ENCODE results near the gene BIN1.

BIN1 gene

GRCh38 chr2:127061375-127062273 lies 45.3 kb downstream of the BIN1 start:
- DNase-seq (ENCODE audit: low read depth in 4 of 4, low spot score in 1 of 4), result no peak

DNA sequence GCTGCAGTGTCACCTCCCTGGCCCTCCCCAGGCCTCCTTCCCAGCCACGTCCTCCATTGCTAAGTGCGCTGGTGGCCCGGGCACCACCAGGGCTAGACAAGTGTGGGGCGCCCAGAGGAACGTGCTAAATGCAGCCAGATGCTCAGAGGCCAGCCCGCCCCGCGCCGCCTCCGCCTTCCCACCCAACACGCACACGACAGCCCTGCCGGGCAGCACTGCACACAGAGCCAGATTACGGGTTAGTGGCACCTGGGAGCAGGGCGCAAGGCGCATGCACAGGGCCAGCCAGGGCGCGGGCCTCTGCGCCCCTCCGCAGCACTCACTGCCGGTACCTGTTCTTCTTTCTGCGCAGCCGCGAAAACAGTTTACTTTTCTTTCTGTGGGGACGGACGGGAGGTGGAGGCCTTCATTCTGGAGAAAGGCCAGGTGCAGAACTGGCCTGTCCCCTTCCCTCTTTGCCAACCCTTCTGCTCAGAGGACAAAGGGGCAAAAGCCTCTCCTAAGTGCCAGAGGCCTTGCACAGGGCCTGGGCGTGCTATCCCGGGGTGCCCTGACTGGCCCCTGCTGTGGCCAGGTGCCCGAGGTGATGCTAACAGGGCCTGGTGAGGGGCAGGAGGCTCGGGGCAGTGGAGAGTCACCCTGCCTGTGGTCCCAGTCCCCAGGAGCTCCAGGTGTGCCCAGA lies 46.5 kb downstream of the BIN1 start:
- no peak for DNase-seq (ENCODE audit: low read depth in 4 of 4, low spot score in 1 of 4)

GRCh38 chr2:127059559-127059958 lies 47.4 kb downstream of the BIN1 start:
- no peak for DNase-seq (ENCODE audit: low read depth in 4 of 4, low spot score in 1 of 4)

DNA sequence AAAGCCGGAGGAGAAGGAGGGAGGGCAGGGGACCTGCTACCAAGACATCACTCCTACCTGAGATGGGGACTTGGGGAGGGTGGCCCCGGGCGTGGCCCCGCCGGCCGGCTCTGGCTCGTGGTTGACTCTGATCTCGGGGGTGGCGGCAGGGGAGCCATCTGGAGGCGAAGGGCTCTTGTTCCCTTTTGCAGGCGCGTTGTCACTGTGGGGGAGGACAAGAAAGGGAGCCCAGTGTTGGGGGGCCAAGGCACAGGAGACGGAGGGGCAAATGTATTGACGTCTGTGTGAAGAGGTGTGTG lies 48.1 kb downstream of the BIN1 start:
- DNase-seq (ENCODE audit: low read depth in 4 of 4, low spot score in 1 of 4), result no peak

DNA sequence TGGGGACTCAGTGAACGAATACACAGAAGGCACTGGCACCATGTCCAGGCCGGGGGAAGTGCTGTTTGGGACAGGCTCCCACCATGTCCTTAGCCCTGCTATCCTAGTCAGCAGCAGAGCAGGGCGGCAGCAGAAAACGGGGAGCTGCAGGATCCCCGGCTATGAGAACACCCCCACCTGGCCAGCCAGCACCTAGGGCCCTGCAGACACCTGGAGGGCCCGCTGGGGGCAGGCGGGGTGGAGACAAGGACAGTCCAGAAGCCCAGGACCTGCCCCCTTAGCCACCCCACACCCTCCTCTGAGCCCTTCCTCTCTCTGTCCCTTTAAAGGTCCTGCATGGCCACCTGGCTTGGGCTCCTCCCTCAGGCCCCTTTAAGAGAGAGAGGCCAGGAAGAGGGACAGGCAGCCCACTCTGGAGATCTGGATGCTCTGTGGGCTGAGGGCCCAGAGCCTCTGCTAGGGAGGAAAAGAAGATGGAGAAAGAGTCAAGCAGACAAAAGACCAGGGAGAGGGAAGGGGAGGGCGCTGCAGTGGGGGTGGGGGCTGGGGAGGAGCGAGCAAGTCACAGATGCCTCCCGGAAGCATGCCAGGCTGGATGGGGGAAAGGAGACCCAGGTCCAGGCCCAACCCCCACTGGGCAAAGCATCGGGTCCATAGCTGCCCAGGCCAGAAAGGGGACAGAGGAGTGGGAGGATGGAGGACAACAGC lies 48.6 kb downstream of the BIN1 start:
- no peak for DNase-seq (ENCODE audit: low read depth in 4 of 4, low spot score in 1 of 4)

DNA sequence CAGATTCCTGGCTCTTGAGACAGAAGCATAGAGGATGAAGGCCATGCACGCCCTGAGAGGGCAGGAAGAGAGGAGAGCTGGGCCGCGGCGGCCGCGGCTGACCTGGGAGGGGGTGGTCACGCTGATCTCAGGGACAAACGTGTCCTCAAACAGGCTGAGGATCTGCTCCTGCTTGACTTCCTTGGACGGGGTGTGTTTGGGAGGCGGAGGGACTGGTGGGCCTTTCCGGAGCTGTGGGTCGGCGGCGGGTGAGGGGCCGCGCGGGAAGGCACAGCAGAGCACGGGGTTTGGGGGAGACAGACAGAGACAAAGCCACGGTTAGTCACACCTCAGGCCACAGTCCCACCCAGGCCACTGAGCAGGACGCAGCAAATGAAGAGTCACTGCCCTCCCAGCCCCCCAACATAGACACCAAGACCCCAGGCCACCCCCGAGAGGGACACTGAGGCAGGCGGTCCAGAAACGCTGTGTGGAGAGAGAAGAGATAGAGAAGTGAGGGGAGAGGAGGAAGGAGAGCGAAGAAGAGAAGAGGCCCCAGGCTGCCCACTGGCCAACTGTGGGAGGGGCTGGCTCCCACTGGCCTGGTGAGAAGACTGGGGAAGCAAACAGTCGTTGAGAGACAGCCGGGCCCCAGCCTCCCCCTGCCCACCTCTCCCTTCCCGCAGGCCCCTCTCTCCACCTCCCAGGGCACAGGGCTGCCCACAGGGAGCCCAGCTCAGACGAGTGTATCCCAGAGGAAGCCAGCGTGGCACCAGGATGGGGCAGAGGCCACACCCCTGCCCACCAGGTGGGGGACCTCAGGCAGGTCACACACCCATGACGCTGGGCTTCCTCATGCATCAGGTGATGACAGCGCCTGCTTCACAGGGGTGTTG lies 49.3 kb downstream of the BIN1 start:
- DNase-seq (ENCODE audit: low read depth in 4 of 4, low spot score in 1 of 4), result no peak

DNA sequence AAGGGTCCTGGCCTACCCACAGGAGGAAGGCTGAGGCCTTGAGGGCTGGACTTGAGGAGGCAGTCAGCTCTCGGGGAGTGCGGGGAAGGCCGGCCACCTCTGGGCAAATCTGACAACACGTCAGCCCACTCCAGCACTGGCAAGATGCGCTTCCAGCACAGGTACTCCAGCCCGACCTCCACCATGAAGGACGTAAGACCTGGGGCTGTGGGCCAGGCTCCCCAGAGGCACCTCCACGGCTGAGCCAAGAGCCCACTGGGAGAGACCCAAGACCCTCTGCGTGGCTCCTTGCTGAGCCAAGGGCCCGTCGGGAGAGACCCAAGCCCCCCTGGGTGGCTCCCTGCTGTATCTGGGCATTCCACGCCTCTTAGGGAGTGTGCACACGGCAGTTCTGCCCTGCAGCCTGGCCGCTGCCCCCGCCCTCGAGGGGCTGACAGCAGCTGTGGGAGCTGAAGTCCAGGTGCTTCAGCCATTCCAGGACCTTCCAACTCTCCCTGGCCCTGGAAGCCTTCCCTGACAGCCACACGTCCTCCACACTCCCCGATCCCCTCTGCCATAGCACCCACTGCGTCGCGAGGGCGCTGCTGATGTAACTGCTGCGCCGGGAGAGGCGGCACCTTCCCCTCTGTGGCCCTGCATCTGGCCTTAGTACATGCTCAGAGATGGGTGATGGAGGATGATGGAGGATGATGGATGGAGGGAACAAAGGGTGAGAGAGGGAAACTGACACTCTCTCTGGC lies 50.2 kb downstream of the BIN1 start:
- DNase-seq (ENCODE audit: low read depth in 4 of 4, low spot score in 1 of 4), result no peak

DNA sequence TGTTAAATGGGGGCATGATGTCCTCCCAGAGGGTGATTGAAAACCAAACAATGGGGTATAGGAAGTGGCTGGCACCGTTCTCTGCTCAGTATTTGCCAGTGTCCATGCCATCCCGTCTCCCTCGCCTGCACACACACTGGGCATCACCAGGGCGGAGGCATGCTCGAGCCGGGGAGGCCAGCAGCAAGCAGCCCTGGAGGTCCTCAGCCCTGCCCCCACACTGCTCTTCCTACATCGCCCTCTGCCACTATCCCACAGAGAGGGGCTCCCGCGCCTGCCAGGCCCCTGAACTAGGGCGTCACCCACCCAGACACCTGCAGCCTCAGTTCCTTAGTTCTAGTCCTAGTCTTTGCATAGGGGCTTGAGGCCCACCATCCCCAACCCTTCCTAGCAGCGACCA lies 50.9 kb downstream of the BIN1 start:
- no peak for DNase-seq (ENCODE audit: low read depth in 4 of 4, low spot score in 1 of 4)

GRCh38 chr2:127055786-127056076 lies 51.2 kb downstream of the BIN1 start:
- no peak for DNase-seq (ENCODE audit: low read depth in 4 of 4, low spot score in 1 of 4)

GRCh38 chr2:127054996-127055785 lies 51.8 kb downstream of the BIN1 start:
- DNase-seq (ENCODE audit: low read depth in 4 of 4, low spot score in 1 of 4), result no peak

- DNase-seq (ENCODE audit: low read depth in 4 of 4, low spot score in 1 of 4), result no peak
Observed at GRCh38 chr2:127054604-127054930, 52.4 kb downstream of the BIN1 start.

GRCh38 chr2:127053731-127054603 lies 53.0 kb downstream of the BIN1 start:
- no peak for DNase-seq (ENCODE audit: low read depth in 4 of 4, low spot score in 1 of 4)

DNA sequence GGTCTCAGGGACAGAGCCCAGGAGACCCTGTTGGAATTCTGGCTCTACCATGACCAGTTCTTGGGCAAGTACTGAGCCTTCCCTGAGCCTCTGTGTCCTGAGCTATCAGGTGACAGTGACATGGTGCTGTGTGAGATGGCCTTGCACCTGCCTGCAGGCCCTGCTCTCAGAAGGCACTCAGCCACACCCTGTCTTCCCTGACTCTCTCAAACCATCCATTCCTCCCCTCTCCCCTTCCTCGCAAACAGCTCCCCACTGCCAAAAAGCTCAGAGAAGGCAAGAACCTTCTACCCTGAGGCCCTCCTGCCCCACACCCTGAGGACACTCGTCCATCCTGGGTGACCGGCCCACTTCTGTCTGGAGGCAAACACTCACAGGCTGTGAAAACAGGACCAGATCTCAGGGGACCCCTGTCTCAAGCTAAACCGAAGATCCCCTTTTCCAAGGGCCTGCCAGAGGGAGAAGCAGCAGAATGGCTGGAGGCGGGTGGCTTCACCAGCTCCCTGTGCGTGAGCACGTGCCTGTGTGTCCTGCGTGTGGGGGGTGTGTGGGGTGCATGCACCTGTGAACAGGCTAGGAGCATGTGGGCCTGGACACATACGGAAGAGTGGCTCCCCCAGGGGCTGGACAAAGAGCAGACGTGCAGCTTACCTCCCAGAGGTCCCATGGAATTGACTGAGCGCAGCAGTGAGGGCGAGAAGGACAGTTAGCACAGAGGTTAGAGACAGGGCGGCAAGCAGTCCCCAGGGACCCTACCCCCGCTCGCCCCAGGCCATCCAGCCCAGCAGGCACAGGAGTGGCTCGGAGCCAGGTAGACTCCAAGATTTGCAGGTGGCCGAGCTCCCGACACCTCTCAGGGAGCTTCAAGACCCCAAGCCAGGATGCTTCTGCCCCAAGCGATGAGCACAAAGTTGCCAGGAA lies 53.9 kb downstream of the BIN1 start:
- no peak for DNase-seq (ENCODE audit: low read depth in 4 of 4, low spot score in 1 of 4)

- DNase-seq (ENCODE audit: low read depth in 4 of 4, low spot score in 1 of 4), result no peak
Observed at GRCh38 chr2:127052057-127052770, 54.7 kb downstream of the BIN1 start.

- no peak for DNase-seq (ENCODE audit: low read depth in 4 of 4, low spot score in 1 of 4)
Observed at GRCh38 chr2:127051116-127052056, 55.6 kb downstream of the BIN1 start.

- DNase-seq (ENCODE audit: low read depth in 4 of 4, low spot score in 1 of 4), result no peak
Observed at GRCh38 chr2:127050803-127051115, 56.2 kb downstream of the BIN1 start.
